Measurements from ENCODE around the gene PHYKPL. TPM values are rescaled to one million over a fixed set of nuclear protein-coding genes. Genes with fewer than 3 reads are reported as not detected.

Gene PHYKPL
- total and polyA plus RNA-seq, 2 donors (not counting 1 experiment from before 2014, with no cell fraction given) = 263 to 313 TPM

DNA sequence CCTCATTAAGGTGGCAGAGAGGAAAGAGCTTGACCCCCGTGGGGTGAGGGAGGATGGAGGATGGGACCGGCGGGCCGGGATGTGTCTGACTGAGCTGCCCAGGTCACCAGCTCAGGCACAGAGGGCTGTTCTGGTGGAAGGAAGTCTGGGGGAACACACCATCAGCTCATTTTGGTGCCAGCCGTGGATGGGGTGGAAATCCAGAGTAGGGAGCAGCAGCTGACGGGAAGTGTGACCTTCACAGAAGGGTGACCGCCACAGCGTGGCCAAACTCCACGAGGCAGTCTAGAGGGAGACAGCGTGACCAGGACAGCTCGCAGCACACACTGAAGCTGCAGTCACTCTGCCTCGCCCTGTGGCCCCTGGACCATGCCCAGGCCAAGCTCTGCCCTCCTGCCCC, 45.3 kb upstream of the PHYKPL start:
- peaks cover 0 to 6% of the 10 kb centered on the region in 2 donors for H3K4me1 ChIP-seq (ENCODE audit: control insufficient read depth in 2 of 2, insufficient read depth in 2 of 2, low read length in 2 of 2)
- DNase-seq (no peak), ATAC-seq (ENCODE audit: low read depth) (no peak)
- Mint-ChIP-seq H3K4me3 (no peak overlapping the region), H3K4me1 (peaks cover 2% of the 10 kb centered on the region), H3K27me3 (peaks cover 21% of the 10 kb centered on the region), H3K27ac (no peak overlapping the region), H3K9me3 (ENCODE audit: insufficient read depth) (no peaks in the 10 kb centered on the region)
- H2AFZ ChIP-seq (ENCODE audit: insufficient read depth, low read depth, low read length, poor library complexity, severe bottlenecking) = no peak overlapping the region
- H3K27ac ChIP-seq (ENCODE audit: low read length in 2 of 2) = no peak overlapping the region
- no peaks in the 10 kb centered on the region for H3K79me2 ChIP-seq (ENCODE audit: control insufficient read depth, insufficient read depth, low read length)
- no peak overlapping the region for H3K4me2 ChIP-seq (replicated peaks; ENCODE audit: low read depth, low read length, poor library complexity, severe bottlenecking)
- POLR2A ChIA-PET = no interaction called here
- TF ChIP-seq EZH2 (IDR thresholded peaks at IDR 0.05; ENCODE audit: borderline replicate concordance, insufficient read depth, low read depth, low read length, poor library complexity, severe bottlenecking) = no peak
- H3K4me3 ChIP-seq (ENCODE audit: control extremely low read depth in 1 of 5, extremely low read depth in 1 of 5, insufficient read depth in 1 of 5, low read depth in 2 of 5, low read length in 4 of 5) = no peak overlapping the region
- H3K36me3 ChIP-seq (replicated peaks in 1 of 2; ENCODE audit: control extremely low read depth in 1 of 2, control insufficient read depth in 1 of 2, extremely low read depth in 1 of 2, insufficient read depth in 2 of 2, low read length in 1 of 2) = no peaks in the 10 kb centered on the region
- peaks cover 0 to 4% (median 0%) of the 10 kb centered on the region in 3 donors for H3K9me3 ChIP-seq (ENCODE audit: control extremely low read depth in 1 of 3, control insufficient read depth in 2 of 3, insufficient read depth in 1 of 3, low read length in 2 of 3)
- H4K20me1 ChIP-seq (ENCODE audit: control insufficient read depth, insufficient read depth, low read length, poor library complexity, severe bottlenecking) = no peaks in the 10 kb centered on the region
- WGBS (ENCODE audit: insufficient coverage) = 82% methylated on average over 11 of the region's 12 CpGs
- intact Hi-C loops (cut with micrococcal nuclease) = no loop called here
- peaks cover 0 to 5% (median 0%) of the 10 kb centered on the region in 4 experiments for H3K27me3 ChIP-seq (replicated peaks in 1 of 4; ENCODE audit: control extremely low read depth in 1 of 4, control insufficient read depth in 3 of 4, insufficient read depth in 4 of 4, low read length in 3 of 4)
- H3K9ac ChIP-seq (ENCODE audit: low read length) = no peak overlapping the region
- CTCF ChIA-PET = interaction anchor here (0.7 to 4.0 kb wide), 4 partner anchors 8 to 1216 kb away, joined by 3 to 24 read pairs (median 3); no protein-coding TSS in a partner anchor

DNA sequence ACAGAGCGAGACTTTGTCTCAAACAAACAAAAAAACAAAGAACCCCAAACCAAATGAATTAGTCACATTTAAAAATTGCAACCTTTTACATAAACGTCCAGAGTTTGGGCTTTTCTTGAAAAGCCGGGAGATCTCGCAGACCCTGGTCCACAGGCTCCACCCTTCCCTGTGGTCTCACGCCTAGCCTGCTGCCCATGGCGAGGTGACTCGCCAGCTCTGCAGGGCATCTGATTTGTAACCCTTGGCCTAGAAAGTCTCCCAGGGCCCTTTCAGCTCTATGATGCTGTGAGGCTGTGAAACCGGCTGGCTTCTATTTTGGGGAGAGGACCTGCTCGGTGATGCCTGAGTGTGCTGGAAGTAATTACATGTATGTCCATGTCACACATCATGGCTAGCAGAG, 44.7 kb upstream of the PHYKPL start:
- Mint-ChIP-seq H3K4me1 (peaks cover 2% of the 10 kb centered on the region), H3K27me3 (peaks cover 21% of the 10 kb centered on the region), H3K9me3 (ENCODE audit: insufficient read depth) (no peaks in the 10 kb centered on the region), H3K4me3 (no peak overlapping the region), H3K27ac (no peak overlapping the region)
- H3K4me1 ChIP-seq (ENCODE audit: control insufficient read depth in 2 of 2, insufficient read depth in 2 of 2, low read length in 2 of 2) = peaks cover 0 to 6% of the 10 kb centered on the region in 2 donors
- DNase-seq (no peak), ATAC-seq (ENCODE audit: low read depth) (no peak)
- intact Hi-C loops (cut with micrococcal nuclease) = no loop called here
- H3K79me2 ChIP-seq (ENCODE audit: control insufficient read depth, insufficient read depth, low read length) = no peaks in the 10 kb centered on the region
- no peak overlapping the region for H3K4me3 ChIP-seq (ENCODE audit: control extremely low read depth in 1 of 5, extremely low read depth in 1 of 5, insufficient read depth in 1 of 5, low read depth in 2 of 5, low read length in 4 of 5)
- H3K9ac ChIP-seq (ENCODE audit: low read length) = no peak overlapping the region
- H2AFZ ChIP-seq (ENCODE audit: insufficient read depth, low read depth, low read length, poor library complexity, severe bottlenecking) = no peak overlapping the region
- H3K27me3 ChIP-seq (replicated peaks in 1 of 4; ENCODE audit: control extremely low read depth in 1 of 4, control insufficient read depth in 3 of 4, insufficient read depth in 4 of 4, low read length in 3 of 4) = peaks cover 0 to 5% (median 0%) of the 10 kb centered on the region in 4 experiments
- no peaks in the 10 kb centered on the region for H3K36me3 ChIP-seq (replicated peaks in 1 of 2; ENCODE audit: control extremely low read depth in 1 of 2, control insufficient read depth in 1 of 2, extremely low read depth in 1 of 2, insufficient read depth in 2 of 2, low read length in 1 of 2)
- H4K20me1 ChIP-seq (ENCODE audit: control insufficient read depth, insufficient read depth, low read length, poor library complexity, severe bottlenecking) = no peaks in the 10 kb centered on the region
- 91% methylated on average over 9 of the region's 9 CpGs for WGBS (ENCODE audit: insufficient coverage)
- no peak overlapping the region for H3K4me2 ChIP-seq (replicated peaks; ENCODE audit: low read depth, low read length, poor library complexity, severe bottlenecking)
- CTCF ChIA-PET = interaction anchor here (0.8 to 1.3 kb wide), 2 partner anchors 8 to 1216 kb away, joined by 3 read pairs; no protein-coding TSS in a partner anchor
- POLR2A ChIA-PET = no interaction called here
- H3K27ac ChIP-seq (ENCODE audit: low read length in 2 of 2) = no peak overlapping the region
- H3K9me3 ChIP-seq (ENCODE audit: control extremely low read depth in 1 of 3, control insufficient read depth in 2 of 3, insufficient read depth in 1 of 3, low read length in 2 of 3) = peaks cover 0 to under 1% (median 0%) of the 10 kb centered on the region in 3 donors
- TF ChIP-seq EZH2 (IDR thresholded peaks at IDR 0.05; ENCODE audit: borderline replicate concordance, insufficient read depth, low read depth, low read length, poor library complexity, severe bottlenecking) = no peak
- TF ChIP-seq, protein P1, sequence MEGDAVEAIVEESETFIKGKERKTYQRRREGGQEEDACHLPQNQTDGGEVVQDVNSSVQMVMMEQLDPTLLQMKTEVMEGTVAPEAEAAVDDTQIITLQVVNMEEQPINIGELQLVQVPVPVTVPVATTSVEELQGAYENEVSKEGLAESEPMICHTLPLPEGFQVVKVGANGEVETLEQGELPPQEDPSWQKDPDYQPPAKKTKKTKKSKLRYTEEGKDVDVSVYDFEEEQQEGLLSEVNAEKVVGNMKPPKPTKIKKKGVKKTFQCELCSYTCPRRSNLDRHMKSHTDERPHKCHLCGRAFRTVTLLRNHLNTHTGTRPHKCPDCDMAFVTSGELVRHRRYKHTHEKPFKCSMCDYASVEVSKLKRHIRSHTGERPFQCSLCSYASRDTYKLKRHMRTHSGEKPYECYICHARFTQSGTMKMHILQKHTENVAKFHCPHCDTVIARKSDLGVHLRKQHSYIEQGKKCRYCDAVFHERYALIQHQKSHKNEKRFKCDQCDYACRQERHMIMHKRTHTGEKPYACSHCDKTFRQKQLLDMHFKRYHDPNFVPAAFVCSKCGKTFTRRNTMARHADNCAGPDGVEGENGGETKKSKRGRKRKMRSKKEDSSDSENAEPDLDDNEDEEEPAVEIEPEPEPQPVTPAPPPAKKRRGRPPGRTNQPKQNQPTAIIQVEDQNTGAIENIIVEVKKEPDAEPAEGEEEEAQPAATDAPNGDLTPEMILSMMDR (IDR thresholded peaks at IDR 0.05) = no peak

Measured in B cell (primary cell).